AG10803 (cell line): ENCODE data around the gene MED16.
"Not testable (repeated sequence)": the region's sequence is repeated elsewhere in the genome, so short reads cannot be mapped to it uniquely, and the experiment has no call there.

ENCODE experiments used
- DNase-seq: peaks from one replicate; pipeline ENCODE4 v3.0.0; 2010; ENCODE audit warnings: low read depth
- H3K4me3 ChIP-seq: 2 replicates; pipeline ENCODE4 v1.5.1; 2011; ENCODE audit warnings: mild to moderate bottlenecking, low read length, control low read depth
- TF ChIP-seq, protein P1 (sequence below): conservative IDR thresholded peaks from 2 replicates; pipeline ENCODE4 v1.5.1; 2011; ENCODE audit warnings: mild to moderate bottlenecking, low read length, control low read depth, inconsistent platforms

Gene MED16

DNA sequence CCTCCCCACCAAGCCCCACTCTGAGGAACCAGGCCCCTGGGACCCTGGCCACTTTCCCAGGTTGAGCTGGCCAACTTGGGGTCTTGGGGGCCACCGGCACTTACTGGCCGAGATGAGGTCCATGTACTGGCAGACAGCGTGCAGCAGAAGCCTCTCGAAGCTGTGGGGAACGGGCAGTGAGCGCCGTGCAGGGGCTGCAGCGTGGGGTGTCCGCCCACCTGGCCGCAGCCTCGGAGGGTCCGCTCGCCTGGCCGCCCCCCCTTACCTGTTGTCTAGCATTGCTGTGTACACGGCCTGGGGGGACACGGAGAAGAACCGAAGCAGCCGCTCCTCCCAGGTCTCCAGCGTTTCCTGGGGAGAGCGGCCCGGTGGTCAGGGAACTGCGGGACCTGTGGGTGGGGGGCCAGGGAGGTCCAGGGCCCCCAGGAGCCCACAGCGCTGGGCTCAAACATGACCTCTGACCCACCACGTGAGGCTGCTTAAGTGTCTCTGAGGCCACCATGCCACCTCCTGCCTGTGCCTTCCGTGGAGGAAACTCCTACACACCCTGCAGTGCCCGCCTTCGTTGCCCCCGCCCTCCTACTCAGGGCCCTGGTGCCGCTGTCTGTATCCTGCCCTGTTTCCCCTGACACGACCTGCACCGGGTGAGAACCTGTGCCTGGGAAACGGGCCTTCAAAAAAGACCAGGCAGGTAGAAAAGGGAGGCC lies 6.5 kb upstream of the MED16 start:
- TF ChIP-seq, protein P1, sequence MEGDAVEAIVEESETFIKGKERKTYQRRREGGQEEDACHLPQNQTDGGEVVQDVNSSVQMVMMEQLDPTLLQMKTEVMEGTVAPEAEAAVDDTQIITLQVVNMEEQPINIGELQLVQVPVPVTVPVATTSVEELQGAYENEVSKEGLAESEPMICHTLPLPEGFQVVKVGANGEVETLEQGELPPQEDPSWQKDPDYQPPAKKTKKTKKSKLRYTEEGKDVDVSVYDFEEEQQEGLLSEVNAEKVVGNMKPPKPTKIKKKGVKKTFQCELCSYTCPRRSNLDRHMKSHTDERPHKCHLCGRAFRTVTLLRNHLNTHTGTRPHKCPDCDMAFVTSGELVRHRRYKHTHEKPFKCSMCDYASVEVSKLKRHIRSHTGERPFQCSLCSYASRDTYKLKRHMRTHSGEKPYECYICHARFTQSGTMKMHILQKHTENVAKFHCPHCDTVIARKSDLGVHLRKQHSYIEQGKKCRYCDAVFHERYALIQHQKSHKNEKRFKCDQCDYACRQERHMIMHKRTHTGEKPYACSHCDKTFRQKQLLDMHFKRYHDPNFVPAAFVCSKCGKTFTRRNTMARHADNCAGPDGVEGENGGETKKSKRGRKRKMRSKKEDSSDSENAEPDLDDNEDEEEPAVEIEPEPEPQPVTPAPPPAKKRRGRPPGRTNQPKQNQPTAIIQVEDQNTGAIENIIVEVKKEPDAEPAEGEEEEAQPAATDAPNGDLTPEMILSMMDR, result no peak
- no peak for DNase-seq
- H3K4me3 ChIP-seq, result no peak overlapping the region

DNA sequence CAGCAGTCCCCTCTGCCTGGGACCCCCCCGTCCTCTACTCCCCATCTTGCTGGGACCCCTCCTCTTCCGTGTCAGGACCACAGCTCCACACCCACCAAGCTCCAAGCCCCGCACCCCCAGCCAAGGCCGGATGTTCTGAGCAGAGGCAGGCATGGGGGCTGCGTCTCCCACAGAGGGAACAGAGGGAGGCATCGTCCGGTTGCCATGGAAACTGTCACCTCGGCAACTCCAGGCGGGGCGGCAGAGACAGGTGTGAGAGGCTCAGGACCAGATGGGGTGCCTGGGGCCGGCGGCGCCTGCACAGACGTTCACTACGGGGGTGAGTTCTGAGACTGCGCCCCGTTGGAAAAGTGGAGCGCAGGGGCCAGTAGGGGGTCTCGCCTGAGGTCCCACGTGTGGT lies 5.7 kb upstream of the MED16 start:
- no peak overlapping the region for H3K4me3 ChIP-seq
- no peak for DNase-seq
- TF ChIP-seq, protein P1, result no peak

DNA sequence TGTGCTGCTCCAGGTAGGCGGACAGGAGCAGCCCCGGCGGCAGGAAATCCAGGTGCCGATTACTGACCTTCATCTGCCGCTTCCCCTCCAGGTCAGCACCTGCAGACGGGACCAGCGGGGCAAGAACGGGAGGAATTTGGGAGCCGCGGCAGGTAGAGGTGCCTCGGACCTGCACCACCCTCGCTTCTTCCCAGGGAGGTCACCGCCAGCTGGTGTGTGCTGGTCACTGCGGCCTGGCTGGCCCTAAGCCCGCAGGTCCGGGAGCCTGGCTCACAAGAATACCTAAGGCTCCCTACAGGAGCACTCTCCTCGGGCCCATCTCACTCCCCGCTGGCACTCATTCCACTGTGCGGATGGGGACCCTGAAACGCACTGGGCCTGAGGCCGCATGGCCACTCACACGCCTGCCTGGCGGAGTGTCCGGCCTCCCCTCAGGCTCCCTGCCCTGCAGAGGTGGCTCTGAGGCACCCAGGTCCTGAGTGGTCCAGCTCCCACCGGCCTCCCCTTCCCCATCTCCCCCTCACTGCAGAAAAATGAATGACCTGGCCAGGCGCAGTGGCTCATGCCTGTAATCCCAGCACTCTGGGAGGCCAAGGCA lies 4.6 kb upstream of the MED16 start:
- DNase-seq, result no peak
- TF ChIP-seq, protein P1, result no peak
- H3K4me3 ChIP-seq, result no peak overlapping the region

DNA sequence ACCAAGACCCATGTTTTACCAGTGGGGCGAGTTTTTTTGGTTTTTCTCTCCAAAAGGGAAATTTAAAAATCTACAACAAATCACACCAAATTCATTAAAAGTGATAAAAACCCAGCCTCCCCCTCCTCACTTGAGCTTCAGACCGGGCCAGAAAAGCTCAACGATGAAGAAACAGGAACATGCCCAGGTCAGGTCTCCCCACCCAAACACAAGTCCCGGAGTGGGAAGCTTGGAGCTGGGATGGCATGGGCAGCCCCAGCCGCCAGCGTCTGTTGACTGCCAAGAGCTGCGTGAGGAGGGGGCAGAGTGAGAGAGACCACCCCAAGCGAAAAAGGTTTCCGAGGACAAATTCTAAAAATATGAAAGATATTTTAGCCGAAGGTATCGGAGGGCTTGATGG lies 4.0 kb upstream of the MED16 start:
- no peak for DNase-seq
- TF ChIP-seq, protein P1, result no peak
- H3K4me3 ChIP-seq, result no peak overlapping the region

DNA sequence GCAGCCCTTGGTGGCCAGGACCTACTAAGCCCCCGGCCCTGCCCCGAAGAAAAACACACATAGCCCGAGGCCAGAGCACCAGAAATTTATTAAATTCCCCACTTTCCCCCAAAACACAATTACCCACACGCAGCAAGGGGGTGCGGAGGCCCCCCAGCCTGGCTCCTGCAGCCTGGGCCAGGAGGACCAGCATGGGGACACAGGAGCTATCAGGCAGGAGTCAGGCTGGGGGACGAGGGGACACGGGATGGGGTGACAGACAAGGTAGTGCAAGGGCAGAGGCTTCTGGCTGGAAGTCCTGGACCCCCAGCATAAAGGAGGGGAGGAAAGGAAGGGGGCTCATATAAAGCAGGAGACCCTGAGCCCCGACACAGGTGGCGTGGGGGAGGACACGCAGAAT lies 3.4 kb upstream of the MED16 start:
- TF ChIP-seq, protein P1, result no peak
- no peak overlapping the region for H3K4me3 ChIP-seq
- no peak for DNase-seq

DNA sequence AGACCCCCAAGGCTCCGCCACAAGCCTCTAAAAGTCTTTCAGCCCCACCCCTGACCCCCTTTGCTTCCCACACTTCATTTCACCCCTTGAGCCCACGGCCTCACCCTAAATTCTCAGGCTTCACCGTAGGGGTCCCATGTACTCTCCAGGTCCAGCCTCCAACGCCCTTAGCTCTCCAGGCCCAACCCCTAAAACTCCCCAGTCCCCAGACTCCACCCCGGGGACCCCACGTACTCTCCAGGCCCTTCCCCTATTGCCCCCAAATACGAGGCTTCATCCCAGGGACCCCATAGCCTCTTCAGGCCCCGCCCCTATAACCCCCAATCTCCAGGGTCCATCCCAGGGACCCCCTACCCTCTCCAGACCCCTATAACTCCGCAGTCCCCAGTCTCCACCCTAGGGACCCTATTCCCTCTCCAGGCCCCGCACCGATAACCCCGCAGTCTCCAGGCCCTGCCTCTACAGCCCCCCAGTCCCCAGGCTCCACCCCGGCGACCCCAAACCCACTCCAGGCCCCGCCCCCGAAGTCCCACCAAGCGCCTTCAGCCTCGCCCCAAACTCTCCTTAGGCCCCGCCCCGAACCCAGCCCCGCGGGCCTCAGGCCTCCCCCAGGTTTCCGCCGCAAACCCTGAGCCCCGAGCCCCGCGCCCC lies 619 bp downstream of the MED16 start:
- TF ChIP-seq, protein P1, result no peak
- H3K4me3 ChIP-seq, result peak overlapping the region; percentile 82
- no peak for DNase-seq

DNA sequence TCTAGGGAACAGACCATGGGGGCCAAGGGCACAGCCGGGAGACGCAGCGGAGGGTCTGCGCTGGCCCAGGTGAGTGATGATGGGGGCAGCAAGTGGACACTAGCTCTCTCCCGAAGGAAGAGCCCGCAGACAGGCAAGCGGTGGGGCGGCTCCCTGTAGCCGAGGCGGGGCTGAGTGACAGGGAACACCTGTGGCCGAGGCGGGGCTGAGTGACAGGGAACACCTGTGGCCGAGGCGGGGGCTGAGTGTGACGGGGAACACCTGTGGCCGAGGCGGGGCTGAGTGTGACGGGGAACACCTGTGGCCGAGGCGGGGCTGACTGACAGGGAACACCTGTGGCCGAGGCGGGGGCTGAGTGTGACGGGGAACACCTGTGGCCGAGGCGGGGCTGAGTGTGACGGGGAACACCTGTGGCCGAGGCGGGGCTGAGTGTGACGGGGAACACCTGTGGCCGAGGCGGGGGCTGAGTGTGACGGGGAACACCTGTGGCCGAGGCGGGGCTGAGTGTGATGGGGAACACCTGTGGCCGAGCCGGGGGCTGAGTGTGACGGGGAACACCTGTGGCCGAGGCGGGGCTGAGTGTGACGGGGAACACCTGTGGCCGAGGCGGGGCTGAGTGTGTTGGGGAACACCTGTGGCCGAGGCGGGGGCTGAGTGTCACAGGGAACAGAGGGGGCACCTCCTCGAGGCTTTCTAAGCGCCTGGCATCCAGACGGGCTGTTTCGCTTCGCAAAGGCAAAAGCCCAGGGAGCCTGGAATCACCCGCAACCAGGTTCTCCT lies 1.4 kb downstream of the MED16 start:
- DNase-seq, result not testable (repeated sequence)

More for the DNA sequence above, 1.4 kb downstream of the MED16 start:
- H3K4me3 ChIP-seq, result peak overlapping the region; percentile 82
